K562 (cell line): ENCODE data around the gene VAPB. TPM values are rescaled to one million over a fixed set of nuclear protein-coding genes. Genes with fewer than 3 reads are reported as not detected.
A peak's percentile ranks its signal among the peaks of the same experiment; 100 is the strongest.

Source experiments
- ARID1B ChIP-seq: fragments of 450-650 bp; IDR thresholded peaks from 2 replicates; pipeline ENCODE4 v1.6.1; 2016; ENCODE audit warnings: antibody characterized with exemption, mild to moderate bottlenecking, inconsistent platforms
- ATF3 ChIP-seq, 2 experiments: fragments of 450-650 bp in 1 of 2; sonication (generic) in 1 of 2; formaldehyde crosslinking in 1 of 2; IDR thresholded peaks in 1 of 2; conservative IDR thresholded peaks in 1 of 2; 2 replicates each; pipeline versions ENCODE4 v1.6.1 to v1.8.1; 2016 to 2023; ENCODE audit warnings: mild to moderate bottlenecking in 2 of 2, moderate library complexity in 2 of 2, inconsistent platforms in 1 of 2, missing genetic modification reagents in 1 of 2
- CBFA2T2 ChIP-seq: fragments of 450-650 bp; conservative IDR thresholded peaks from 2 replicates; pipeline ENCODE4 v1.6.1; 2017; ENCODE audit warnings: mild to moderate bottlenecking
- CBFA2T3 ChIP-seq: fragments of 450-650 bp; IDR thresholded peaks from 2 replicates; pipeline ENCODE4 v1.6.1; 2017
- DPF2 ChIP-seq: fragments of 450-650 bp; IDR thresholded peaks from 2 replicates; pipeline ENCODE4 v1.6.1; 2016
- EHMT2 ChIP-seq: fragments of 450-650 bp; IDR thresholded peaks from 2 replicates; pipeline ENCODE4 v1.6.1; 2018; ENCODE audit warnings: antibody characterized with exemption
- EP300 ChIP-seq: IDR thresholded peaks from 2 replicates; pipeline ENCODE4 v1.6.1; 2012; ENCODE audit warnings: low read length, improper control_type of control experiment
- HMBOX1 ChIP-seq: sonication (generic); IDR thresholded peaks from 2 replicates; pipeline ENCODE4 v1.6.1; 2016
- JUND ChIP-seq, 2 experiments: IDR thresholded peaks; 2 replicates in 1 of 2; 3 replicates in 1 of 2; pipeline ENCODE4 v1.6.1; 2011; ENCODE audit warnings: borderline replicate concordance in 2 of 2, low read depth in 2 of 2, low read length in 2 of 2, improper control_type of control experiment in 1 of 2, missing biosample characterization in 1 of 2, missing genetic modification characterization in 1 of 2, missing genetic modification reagents in 1 of 2
- POLR3A ChIP-seq: IDR thresholded peaks from 2 replicates; pipeline ENCODE4 v1.6.1; 2011; ENCODE audit warnings: borderline replicate concordance, mild to moderate bottlenecking, moderate library complexity; ENCODE audit not compliant: insufficient read length, insufficient read depth; ENCODE audit errors: extremely low read depth
- XRCC3 ChIP-seq: fragments of 450-650 bp; IDR thresholded peaks from 2 replicates; pipeline ENCODE4 v1.6.1; 2017; ENCODE audit warnings: mild to moderate bottlenecking, moderate library complexity
- polyA plus RNA-seq, 8 experiments: library from polyadenylated mRNA; depleted of rRNA in 4 of 8; stranded (reverse) in 5 of 8; unstranded in 3 of 8; fragments of >200 nt; fragmentation: Nextera tagmentation in 2 of 8; fragmentation: Illumina TruSeq in 1 of 8; extraction: Ambion mirVana in 2 of 8; extraction: Trizol in 1 of 8; gene quantifications; 2 replicates each; pipeline versions ENCODE4 v1.2.1 to v1.2.3, GENCODE V29; 2011 to 2014; ENCODE audit warnings: inconsistent platforms in 1 of 8, missing spikeins in 1 of 8
- total RNA-seq, 7 experiments: library from RNA; depleted of rRNA in 6 of 7; stranded (reverse); fragments of >200 nt in 6 of 7; fragmentation: Illumina TruSeq in 2 of 7; extraction: Trizol in 2 of 7; gene quantifications; 2 replicates each; pipeline versions ENCODE4 v1.2.1 to v1.2.3, GENCODE V29; 2011 to 2021; ENCODE audit warnings: low replicate concordance in 1 of 7

Gene VAPB
- total and polyA plus RNA-seq, 9 of the 15 experiments (the other 6 are each of a cell fraction or from before 2014, with no cell fraction given): 3.4 to 51.0 (median 27.9) TPM

GRCh38 chr20:58420798-58421496 is 31.9 kb downstream of the VAPB start (continued):
- TF ChIP-seq ATF3 (IDR thresholded peaks at IDR 0.05) (peak; percentile 80), ATF3 (CRISPR knock-in tag; conservative IDR thresholded peaks at IDR 0.05) (no peak), EP300 (peak; percentile 19; the same call in 1 of the 2 replicates), EHMT2 (0 out of 2 replicates have a peak, but pooled peaks have one; percentile 21), CBFA2T2 (0 out of 2 replicates have a peak, but pooled peaks have one; percentile 32), XRCC3 (no peak), ARID1B (peak; percentile 51), DPF2 (0 out of 2 replicates have a peak, but pooled peaks have one; percentile 43), HMBOX1 (peak; percentile 92), CBFA2T3 (peak; percentile 62), JUND (IDR thresholded peaks at IDR 0.05; ENCODE audit: borderline replicate concordance, low read depth, low read length) (peak; percentile 82), JUND (tag; IDR thresholded peaks at IDR 0.05; ENCODE audit: borderline replicate concordance, low read depth, low read length) (peak; percentile 56; the same call in 1 of the 3 replicates), POLR3A (no peak)
